Adrenal gland (tissue), 12 donors: ENCODE results near the gene EFNA2. TPM values are rescaled to one million over a fixed set of nuclear protein-coding genes. Genes with fewer than 3 reads are reported as not detected.
"Not testable (repeated sequence)": the region's sequence is repeated elsewhere in the genome, so short reads cannot be mapped to it uniquely, and the experiment has no call there.

Experiments used
- DNase-seq, 7 donors: peaks; one replicate each; pipeline ENCODE4 v3.0.0-alpha.2; 2019 to 2020
- H3K27ac ChIP-seq, 5 donors: fragments of 200-600 bp; sonication (generic) in 4 of 5; 1 replicate in 3 of 5; 2 replicates in 2 of 5; pipeline versions ENCODE4 v1.5.1 to v1.8.0; 2016 to 2020; ENCODE audit warnings: mild to moderate bottlenecking in 1 of 5
- H3K27me3 ChIP-seq: fragments of 200-600 bp; 2 replicates; pipeline ENCODE4 v1.8.0; 2021
- H3K36me3 ChIP-seq, 2 donors: fragments of 200-600 bp; replicated peaks in 1 of 2; 1 replicate in 1 of 2; 2 replicates in 1 of 2; pipeline versions ENCODE4 v1.5.1 to v1.8.0; 2018 to 2022
- H3K4me1 ChIP-seq, 2 donors: fragments of 200-600 bp; replicated peaks in 1 of 2; 1 replicate in 1 of 2; 2 replicates in 1 of 2; pipeline versions ENCODE4 v1.5.1 to v1.8.0; 2018 to 2021
- H3K4me3 ChIP-seq, 4 donors: fragments of 200-600 bp; sonication (generic) in 3 of 4; one replicate each; pipeline ENCODE4 v1.5.1; 2016 to 2018
- H3K9me3 ChIP-seq, 3 donors: fragments of 200-600 bp; sonication (generic) in 1 of 3; replicated peaks in 1 of 3; 1 replicate in 2 of 3; 2 replicates in 1 of 3; pipeline versions ENCODE4 v1.5.1 to v1.8.0; 2016 to 2021
- CTCF ChIP-seq, 6 experiments: fragments of 450-650 bp in 4 of 6; fragments of 200-600 bp in 2 of 6; sonication (generic) in 1 of 6; IDR thresholded peaks; 1 replicate in 5 of 6; 2 replicates in 1 of 6; pipeline versions ENCODE4 v1.5.1 to v1.8.0; 2016 to 2021; ENCODE audit warnings: antibody characterized with exemption in 6 of 6, mild to moderate bottlenecking in 2 of 6, moderate library complexity in 1 of 6
- POLR2A ChIP-seq, 2 donors: fragments of 450-650 bp; IDR thresholded peaks; one replicate each; pipeline ENCODE4 v1.6.1; 2017; ENCODE audit warnings: antibody characterized with exemption in 2 of 2, mild to moderate bottlenecking in 2 of 2, moderate library complexity in 1 of 2
- WGBS, 4 donors: extraction: QIAGEN DNeasy Blood & Tissue Kit in 2 of 4; methylation state at CpG; one replicate each; pipeline versions ENCODE4 v1.1.5 to v1.1.7; 2013 to 2017; 5-methylcytosine and 5-hydroxymethylcytosine counted together
- intact Hi-C, 2 donors: fragments of 100-400 bp; cut with DNase I; formaldehyde crosslinking; loops; one replicate each; pipeline versions ENCODE4 v1.14.1 to v1.15.0; 2022 to 2023
- polyA plus RNA-seq, 3 donors: library from polyadenylated mRNA; stranded (reverse); fragments of 200-250 nt in 2 of 3; fragments of 350-450 nt in 1 of 3; fragmentation: Illumina TruSeq in 1 of 3; extraction: RNeasy Lipid Tissue Mini Kit (QIAGEN cat#74804) in 1 of 3; gene quantifications; one replicate each; pipeline ENCODE4 v1.2.3, GENCODE V29; 2013 to 2014
- total RNA-seq, 9 donors: library from RNA; depleted of rRNA in 4 of 9; stranded (reverse); fragments of >200 nt in 4 of 9; fragments of 120-200 nt in 1 of 9; fragmentation: NEBNext Ultra II Directional in 1 of 9; extraction: Animal tissue kit (Norgen Biotek cat#: 25700) in 1 of 9; gene quantifications; one replicate each; pipeline versions ENCODE4 v1.1.0 to v1.2.4, GENCODE V29; 2013 to 2023
- donor health status: healthy with polysubstance abuse.
- donor health status: Bipolar disorder and iron deficiency.
- donor health status: DM: yes; HTN: yes; CAD: no.
- donor health status: DM: no; HTN: no; CAD: no.
- donor health status: DM: no; HTN: no; CAD: no.
- donor health status: DM: yes; HTN: yes; CAD: no.

EFNA2 gene
- total and polyA plus RNA-seq, 12 donors, result 0.11 TPM; not detected in 11

GRCh38 chr19:1325568-1326294 lies 40.1 kb downstream of the EFNA2 start:
- Histone ChIP-seq H3K4me1 (peaks cover 10 to 11% of the 10 kb centered on the region in 2 donors), H3K36me3 (no peaks in the 10 kb centered on the region), H3K27me3 (peaks cover 5% of the 10 kb centered on the region), H3K27ac (no peak overlapping the region), H3K9me3 (no peaks in the 10 kb centered on the region), H3K4me3 (peak overlapping the region in 1 of 4 donors; percentile 22)
- 63 to 82% (median 73%) methylated on average over 9 to 38 of the region's 38 CpGs for WGBS, 4 donors
- DNase-seq, result peak in 2 of 7 donors; percentile 13 to 35
- TF ChIP-seq CTCF (IDR thresholded peaks at IDR 0.05), result no peak
- TF ChIP-seq POLR2A (IDR thresholded peaks at IDR 0.05), result no peak
- intact Hi-C loops, result no loop called here

- TF ChIP-seq CTCF (IDR thresholded peaks at IDR 0.05) (no peak), POLR2A (IDR thresholded peaks at IDR 0.05) (no peak)
- intact Hi-C loops, result no loop called here
- peaks cover 10 to 11% of the 10 kb centered on the region in 2 donors for H3K4me1 ChIP-seq
Observed at GRCh38 chr19:1327125-1327524, 41.5 kb downstream of the EFNA2 start.

GRCh38 chr19:1332208-1332607 lies 46.5 kb downstream of the EFNA2 start:
- intact Hi-C loops, H3K4me1 ChIP-seq, H3K36me3 ChIP-seq, DNase-seq, H3K9me3 ChIP-seq, H3K4me3 ChIP-seq, H3K27ac ChIP-seq, H3K27me3 ChIP-seq: not testable (repeated sequence)
- 71 to 86% (median 78%) methylated on average over 8 of the region's 8 CpGs for WGBS, 4 donors

More at GRCh38 chr19:1327125-1327524, 41.5 kb downstream of the EFNA2 start:
- H3K36me3 ChIP-seq, result no peaks in the 10 kb centered on the region
- H3K27me3 ChIP-seq, result peaks cover 5% of the 10 kb centered on the region
- H3K4me3 ChIP-seq, result no peak overlapping the region
- H3K9me3 ChIP-seq, result no peaks in the 10 kb centered on the region
- peak overlapping the region in 1 of 5 donors; percentile 49 for H3K27ac ChIP-seq
- peak in 2 of 7 donors; percentile 32 to 35 for DNase-seq
- 57 to 70% (median 65%) methylated on average over 8 to 14 of the region's 14 CpGs for WGBS, 4 donors

GRCh38 chr19:1336079-1336684 lies 50.5 kb downstream of the EFNA2 start:
- Histone ChIP-seq H3K4me1 (no peaks in the 10 kb centered on the region), H3K27me3 (no peaks in the 10 kb centered on the region), H3K27ac (no peak overlapping the region), H3K4me3 (no peak overlapping the region), H3K36me3 (no peaks in the 10 kb centered on the region), H3K9me3 (no peaks in the 10 kb centered on the region)
- DNase-seq, result no peak
- intact Hi-C loops, result no loop called here
- TF ChIP-seq CTCF (IDR thresholded peaks at IDR 0.05) (no peak), POLR2A (IDR thresholded peaks at IDR 0.05) (no peak)
- WGBS, 4 donors, result 86 to 90% (median 87%) methylated on average over 18 to 22 of the region's 22 CpGs
